GM18858 (cell line): ENCODE measurements around the gene FREM3.
A peak's percentile ranks its signal among the peaks of the same experiment; 100 is the strongest.

ENCODE experiments used
- ATAC-seq: cut with Tn5 transposase; IDR thresholded peaks from one replicate; pipeline ENCODE4 v1.9.1; 2021; ENCODE audit not compliant: unreplicated experiment

FREM3 gene

DNA sequence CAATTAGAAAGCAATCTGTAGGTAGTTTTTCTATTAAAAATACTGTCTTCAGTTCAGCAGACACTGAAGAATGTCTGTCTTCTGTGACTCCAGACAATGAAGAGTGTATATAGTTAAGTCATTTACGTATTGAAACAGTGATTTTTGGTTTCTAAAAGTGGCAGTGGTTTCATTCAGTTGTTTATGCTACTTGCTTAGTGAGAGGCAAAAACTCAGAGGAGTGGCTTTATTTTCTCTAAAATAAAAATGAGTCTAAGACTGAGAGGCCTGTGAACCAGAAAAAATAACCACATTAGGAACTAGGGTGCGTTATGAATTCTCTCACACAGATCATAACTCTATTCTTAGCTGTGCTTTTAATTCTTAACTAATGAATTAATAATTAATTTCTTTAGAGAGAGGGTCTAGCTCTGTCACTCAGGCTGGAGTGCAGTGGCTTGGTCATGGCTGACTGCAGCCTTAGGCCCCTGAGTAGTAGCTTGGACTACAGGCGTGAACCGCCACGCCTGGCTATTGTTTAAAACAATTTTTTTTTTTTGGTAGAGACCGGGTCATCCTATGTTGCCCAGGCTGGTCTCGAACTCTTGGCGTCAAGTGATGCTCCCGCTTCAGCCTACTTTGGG lies 31.4 kb downstream of the FREM3 start:
- peak; percentile 96 for ATAC-seq

DNA sequence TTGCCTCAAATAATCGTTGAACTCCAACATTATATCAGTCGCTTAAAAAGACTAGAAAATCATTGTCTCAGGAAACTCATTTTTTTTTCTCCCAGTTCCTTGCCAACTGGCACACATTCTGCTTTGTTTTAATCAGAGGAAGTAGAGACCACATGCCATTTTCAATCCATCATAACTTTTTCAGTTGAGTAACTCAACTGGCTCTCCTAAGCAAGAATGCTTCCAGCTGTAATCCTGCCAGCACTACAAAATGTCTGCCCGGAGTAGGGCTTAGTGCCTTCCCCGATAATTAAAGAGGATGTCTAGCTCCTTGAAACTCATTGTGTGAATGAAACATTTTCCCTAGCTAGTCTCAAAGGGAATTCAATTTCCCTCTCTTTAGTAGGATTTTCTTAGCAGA lies 33.0 kb downstream of the FREM3 start:
- ATAC-seq, result no peak

DNA sequence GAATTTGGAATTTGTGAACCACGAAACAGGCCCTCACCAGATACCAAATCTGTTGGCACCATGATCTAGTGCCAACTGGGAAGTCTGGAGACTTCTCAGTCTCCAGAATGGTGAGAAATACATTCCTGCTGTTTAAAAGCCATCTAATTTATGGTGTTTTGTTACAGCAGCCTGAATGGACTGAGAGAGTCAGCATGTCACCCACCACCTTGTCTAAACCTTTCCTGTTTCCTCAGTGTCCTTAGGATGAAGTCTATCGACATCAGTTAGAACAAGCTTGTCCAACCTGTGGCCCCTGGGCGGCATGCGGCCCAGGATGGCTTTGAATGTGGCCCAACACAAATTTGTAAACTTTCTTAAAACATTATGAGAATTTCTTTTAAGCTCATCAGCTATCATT lies 42.1 kb downstream of the FREM3 start:
- no peak for ATAC-seq

DNA sequence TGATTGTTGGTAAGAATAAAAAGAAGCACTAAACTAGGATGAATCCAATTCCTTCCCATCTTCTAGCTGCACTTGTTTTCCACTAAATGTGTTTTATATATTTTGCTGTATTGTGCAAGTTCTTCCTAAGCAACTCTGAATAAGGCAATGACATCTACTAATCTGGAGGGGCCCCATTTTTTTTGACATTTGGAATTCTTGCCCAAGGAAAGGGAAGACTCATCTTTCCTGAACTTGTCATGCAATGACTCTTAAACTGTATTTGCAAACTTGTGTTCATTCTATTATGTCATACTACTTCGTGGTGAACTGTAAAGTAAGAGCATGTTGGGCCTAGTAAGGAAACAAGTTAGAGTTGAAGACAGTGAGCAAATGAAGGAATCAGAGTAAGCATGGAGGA lies 45.9 kb downstream of the FREM3 start:
- ATAC-seq, result no peak

DNA sequence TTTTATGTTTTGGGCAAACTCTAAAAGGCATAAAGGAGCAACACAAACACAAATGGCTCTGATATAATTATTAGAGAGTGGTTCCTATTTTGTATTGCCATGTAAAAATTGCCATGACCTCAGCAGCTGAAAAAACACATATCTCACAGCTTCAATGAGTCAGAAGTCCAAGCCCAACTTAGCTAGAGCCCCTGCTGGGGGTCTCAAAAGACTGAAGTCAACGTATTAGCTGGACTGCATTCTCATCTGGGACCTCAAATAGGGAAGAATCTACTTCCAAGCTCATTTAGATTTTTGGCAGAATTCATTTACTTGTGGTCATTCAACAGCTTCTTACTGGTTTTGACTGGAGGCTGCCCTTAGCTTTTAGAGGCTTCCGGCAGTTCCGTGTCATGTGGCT lies 47.4 kb downstream of the FREM3 start:
- ATAC-seq, result no peak

DNA sequence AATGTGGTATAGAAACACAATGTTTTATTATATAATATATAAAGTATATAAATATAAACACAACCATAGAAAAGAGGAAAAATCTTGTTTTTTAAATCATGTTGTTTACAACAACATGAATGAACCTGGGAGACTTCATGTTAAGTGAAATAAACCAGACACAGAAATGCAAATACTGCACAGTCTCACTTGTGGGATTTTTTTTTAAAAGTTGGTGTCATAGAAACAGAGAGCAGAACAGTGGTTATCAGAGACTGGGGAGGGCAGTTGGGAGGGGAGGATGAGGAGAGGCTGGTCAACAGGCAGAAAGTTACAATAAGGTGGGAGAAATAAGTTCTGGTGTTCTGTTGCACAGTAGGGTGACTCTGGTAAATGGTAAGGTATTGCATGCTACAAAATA lies 57.1 kb downstream of the FREM3 start:
- ATAC-seq, result no peak

DNA sequence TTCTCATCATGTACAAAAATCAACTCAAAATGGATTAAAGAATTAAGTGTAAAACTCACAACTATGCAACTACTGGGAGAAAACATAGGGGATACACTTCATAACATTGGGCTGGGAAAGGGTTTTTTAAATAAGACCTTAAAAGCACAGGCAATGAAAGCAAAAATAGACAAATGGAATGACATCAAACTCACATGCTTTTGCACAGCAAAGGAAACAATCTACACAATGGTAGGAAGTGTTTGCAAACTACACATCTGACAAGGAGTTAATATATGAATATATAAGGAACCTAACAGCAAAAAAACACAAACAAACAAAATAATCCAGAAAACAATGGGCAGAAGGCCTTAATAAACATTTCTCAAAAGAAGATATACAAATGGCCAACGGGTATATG lies 57.9 kb downstream of the FREM3 start:
- no peak for ATAC-seq

DNA sequence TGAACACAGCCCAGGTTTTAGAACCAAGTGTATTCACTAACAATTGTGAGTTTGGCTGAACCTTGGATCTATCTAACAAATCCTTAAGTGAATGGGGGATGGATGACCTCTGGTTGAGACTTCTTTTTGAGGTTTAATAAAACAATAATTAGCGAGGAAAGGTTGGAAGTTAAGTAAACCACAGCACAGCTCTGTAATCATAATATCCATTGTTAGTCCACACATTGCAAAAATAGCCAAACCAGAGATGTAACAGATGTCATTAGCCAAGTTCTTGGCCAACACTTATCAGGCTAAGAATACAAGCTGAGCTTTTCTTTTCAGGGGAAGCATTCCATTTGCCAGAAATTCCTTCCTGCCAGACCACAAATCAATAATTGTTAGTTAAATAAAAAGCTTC lies 59.1 kb downstream of the FREM3 start:
- no peak for ATAC-seq

DNA sequence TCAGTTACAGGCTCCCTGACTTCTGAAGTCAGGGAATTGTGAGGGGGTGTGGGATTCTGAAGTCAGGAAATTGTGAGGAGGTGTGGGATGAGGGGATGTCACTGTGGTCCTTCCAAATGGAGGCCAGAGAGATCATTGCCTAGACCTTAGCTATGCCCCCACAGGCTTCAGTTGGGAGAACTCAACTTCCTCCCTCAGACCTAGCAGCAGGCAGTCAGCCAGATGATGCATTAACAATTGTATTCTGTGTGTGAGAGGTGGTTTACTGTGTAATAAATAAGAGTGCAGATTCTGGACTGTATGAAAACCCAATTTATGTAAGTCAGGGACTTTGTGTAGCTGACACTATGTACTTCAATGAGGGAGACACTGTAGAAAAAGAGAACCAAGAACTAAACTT lies 65.7 kb downstream of the FREM3 start:
- ATAC-seq, result no peak

DNA sequence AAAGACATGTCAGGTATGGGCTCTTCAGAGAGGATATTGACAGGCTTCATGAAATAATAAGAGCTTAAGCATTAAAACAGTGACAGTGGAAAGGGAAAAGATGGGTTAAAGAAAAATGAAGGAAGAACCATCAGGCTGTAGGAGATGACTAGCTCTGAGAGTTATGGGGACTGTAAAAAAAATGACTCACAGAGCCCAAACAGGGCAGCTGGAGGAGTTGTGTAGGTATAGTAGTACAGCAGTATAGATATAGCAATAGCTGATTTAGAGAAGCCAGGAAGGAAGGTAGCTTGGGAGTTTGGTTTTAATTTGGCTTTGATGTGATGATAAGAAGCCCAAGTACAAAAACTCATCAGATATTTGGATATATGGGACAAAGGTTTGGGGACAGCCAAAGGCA lies 66.6 kb downstream of the FREM3 start:
- no peak for ATAC-seq

DNA sequence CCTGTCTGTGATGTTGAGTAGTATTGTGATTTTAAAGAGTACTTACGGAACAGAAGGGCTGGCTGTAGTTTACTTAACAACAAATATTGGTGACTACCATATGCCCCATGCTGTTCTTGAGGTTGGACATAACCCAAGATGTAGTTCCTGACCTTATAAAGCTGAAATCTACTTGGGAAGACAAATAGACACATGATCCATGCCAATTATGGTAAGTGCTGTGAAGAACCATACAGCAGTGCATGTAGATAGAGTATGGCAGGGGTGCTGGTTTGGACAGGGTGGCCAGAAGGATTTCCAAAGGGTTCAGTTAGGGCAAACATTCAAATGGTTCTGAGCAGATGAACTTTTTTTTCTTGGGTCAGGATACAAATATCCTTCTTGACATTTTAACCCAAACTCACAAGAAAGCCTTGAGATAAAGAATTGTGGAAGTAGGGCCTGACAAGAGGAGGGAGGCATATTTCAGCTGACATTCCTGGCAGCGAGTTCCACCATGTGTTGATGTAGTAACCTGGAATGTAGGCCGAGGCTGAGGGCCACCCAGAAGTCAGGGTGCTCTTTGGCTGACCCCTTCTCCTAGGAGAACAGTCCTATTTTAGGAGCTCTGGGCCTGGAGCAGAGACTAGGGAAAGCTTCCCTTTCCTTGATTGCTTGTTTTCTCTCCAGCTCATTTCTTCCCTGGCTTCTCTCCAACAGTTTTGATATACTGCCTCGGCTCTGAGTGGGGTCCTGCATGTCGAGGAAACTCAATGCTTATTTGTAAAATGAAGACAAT lies 74.2 kb downstream of the FREM3 start:
- ATAC-seq, result no peak

DNA sequence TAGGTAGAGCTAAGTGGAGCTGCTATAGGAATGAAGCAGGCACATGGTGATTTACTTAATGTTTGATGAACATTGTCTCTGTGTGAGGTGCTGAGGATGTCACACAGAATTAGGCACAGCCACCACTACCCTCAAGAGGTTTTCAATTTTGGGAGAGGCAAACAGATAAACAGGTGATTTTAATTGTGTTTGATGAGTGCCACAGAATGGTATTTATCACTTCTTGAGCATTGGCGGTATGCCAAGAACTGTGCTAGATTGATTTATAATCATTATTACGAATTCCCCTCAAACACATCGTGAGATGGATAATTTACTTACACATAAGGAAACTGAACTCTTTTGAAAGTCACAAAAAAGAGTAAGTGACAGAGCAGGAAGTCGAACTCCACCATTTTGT lies 74.8 kb downstream of the FREM3 start:
- no peak for ATAC-seq

DNA sequence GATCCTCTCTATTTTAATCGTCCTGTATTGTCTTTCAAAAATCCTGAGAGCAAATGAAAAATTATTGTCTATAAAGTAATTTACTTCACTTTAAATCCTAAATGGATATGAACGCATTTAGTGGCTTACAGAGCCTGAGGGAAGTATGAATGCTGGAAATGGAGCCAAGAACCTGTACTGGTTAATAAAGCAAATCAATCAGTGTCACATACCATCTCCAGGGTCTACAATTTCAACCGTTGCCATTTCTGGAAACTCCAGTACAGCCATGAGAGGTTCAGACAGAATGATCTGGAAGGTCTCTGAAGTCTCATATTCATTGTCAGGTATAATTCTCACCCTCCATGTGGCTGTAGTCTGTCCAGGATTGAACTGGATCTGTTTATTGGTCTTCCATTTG lies 76.6 kb downstream of the FREM3 start:
- ATAC-seq, result no peak

DNA sequence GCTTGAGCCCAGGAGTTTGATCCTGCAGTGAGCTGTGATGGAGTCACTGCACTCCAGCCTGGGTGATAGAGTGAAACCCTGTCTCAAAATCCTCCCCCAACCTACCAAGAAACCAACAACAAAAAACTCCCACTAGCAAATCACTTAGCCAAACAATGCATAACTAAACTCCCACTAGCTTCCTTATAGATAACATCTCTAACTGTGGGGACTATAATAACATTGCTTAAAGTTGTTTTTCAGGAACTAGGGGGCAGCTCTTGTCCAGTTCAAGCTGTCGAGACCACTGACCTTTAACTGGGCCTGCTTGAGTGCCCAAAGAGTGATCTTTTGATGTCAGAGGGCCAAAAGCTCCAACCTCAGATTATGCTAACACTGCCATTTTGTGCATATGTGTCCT lies 81.7 kb downstream of the FREM3 start:
- ATAC-seq, result no peak

DNA sequence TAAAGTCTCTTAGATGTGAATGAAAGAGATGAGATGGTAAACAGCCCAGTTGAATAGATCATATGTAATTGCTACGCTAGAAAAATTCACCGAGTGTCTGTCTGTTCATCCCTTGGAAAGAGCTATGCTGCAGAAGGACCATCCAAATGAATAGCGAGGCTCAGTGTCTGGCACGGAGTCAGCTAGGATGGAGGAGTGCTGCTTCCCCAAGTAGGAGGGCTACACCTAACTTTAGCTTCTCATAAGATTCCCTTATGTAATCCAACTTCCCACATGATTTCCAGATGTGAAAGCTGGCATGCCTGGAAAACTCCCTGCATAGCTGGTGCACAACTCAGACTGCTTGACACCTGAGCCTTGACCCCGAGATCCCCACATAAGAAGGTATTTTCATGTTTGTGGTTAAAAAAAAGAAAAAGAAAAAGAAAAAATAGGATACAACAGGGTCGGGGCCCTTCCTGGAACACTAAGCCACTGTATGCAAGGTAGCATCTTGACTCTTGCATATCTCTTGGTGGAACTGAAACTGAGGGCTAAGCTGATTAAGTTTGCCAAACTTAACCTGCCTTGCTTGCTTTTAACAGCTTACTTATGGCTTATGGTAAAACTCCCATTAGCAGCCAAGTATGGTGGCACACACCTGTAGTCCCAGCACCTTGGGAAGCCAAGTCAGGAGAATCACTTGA lies 82.3 kb downstream of the FREM3 start:
- ATAC-seq, result no peak

DNA sequence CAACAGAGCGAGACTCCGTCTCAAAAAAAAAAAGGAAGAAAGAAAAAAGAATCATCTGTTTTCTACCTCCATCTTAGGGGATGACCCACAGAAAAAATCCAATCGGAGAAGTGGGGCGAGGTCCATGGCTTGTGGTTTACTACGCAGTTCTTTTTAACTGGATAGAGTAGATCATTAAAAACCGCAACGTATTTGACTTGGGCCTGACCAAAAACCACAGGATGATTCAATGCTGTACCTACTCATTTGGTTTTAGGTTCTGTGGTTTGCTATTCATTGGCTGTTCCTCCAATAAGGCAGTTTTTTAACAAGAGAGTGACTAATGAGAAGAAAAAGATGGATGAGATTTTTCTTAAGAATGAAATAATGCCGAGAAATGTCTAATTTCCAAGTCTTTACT lies 83.7 kb downstream of the FREM3 start:
- peak; percentile 79 for ATAC-seq

DNA sequence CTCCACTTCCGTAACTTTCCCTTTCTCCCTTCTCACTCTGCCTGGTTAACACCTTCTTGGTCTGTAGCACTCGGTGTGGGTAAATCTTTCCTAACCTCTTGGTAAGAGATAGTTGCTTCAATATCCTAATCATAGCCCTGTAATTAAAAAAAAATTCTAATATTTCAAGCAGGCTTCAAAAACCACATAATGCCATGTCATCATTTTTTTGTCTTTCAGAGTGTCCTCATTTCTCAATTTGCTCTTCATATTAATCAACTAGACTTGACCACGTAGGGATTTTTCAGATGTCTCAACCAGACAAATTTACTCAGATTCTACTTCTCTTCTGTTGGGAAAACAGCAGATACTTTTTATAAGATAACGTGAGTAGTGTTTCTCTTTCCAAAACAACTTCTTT lies 91.0 kb downstream of the FREM3 start:
- no peak for ATAC-seq

DNA sequence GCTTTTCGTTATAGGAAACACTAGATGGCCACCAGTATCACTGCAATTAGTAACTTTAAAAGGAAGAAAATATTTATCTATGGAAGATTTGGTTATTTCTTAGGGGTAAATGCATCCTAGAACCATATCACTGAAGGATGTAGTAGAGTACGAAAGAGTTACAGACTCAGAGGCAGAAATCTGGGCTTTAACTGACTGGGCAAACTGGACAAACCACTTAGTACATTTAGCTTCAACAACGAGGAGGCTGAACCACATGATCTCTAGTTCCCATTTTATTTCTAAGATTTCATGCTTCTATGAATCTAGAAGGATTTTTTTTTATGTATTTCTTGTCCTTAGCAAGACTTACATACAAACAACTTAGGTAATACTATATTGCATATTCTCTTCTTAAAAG lies 94.0 kb downstream of the FREM3 start:
- ATAC-seq, result no peak

DNA sequence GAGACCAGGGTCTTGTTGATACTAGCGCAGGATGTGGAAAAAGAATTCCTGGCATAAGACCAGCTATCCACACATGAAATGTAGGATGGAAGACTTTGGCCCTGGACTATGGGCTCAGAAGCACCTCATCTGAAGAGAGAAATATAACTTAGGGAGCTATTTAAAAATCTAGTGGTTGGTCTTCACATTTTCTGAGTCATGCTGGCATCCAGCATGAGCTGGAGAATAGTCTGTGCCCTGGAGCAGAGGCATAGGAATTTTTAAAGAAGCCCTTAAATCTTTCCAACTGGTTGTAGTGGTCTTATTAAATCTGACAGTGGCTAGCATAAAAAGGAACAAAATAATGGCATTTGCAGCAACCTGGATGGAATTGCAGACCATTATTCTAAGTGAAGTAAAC lies 100.6 kb downstream of the FREM3 start:
- no peak for ATAC-seq

DNA sequence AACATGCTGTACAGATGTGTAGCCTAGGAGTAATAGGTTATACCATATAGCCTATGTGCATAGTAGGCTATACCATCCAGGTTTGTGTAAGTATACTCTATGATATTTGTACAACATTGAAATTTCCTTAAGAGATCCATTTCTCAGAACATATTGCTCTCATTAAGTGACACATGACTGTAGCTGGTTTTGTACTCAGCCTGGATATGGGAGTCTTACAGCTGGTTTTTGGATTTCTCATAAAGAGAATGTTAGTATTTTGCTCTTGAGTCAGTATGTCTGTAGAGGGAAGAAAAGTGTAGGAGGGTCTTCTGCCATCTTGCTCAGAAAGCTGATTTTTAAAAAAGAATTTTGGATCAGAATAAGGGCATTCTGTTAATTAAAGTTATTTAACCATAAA lies 101.7 kb downstream of the FREM3 start:
- no peak for ATAC-seq

DNA sequence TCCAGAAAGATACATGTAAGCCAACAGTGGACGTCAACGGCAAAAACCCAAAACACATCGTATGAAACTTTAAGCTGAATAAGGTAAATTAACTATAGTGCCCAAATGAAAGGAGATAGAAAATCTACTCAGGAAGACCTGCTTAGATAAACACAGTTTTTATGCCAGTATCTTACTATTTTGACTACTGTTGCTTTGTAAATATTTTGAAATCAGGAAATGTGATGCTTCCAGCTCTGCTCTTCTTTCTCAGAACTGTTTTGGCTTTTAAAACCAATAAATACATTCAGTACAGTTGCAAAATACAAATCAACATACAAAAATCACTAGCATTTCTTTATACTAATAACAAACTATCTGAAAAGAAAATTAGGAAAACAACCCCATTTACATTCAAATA lies 103.2 kb downstream of the FREM3 start:
- ATAC-seq, result no peak

DNA sequence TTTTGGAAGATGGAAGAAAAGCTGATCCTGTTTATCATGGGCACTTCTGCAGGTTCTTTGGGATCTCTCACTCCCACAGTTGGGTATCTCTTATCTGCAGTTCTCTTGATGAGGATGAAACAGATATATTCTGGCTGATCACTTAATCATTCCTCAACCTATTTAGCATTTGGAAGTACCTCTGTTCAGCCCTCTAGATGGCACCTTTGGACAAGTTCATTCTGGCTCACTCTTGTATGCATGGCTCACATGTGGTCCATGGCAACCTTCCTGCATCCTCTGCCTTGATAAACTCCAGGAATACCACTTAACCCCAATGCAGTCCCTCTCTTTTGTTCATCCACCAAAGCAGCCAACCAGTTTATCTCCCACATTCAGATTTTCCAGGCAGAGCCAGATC lies 112.8 kb downstream of the FREM3 start:
- no peak for ATAC-seq
